Ecto neural progenitor cell (in vitro differentiated cells): ENCODE results near the gene TIAM1.

Source experiments
- DNase-seq: peaks from one replicate; pipeline ENCODE4 v3.0.0-alpha.2; 2018; ENCODE audit warnings: low spot score

TIAM1 gene

GRCh38 chr21:31329456-31330143 is 14.5 kb downstream of the TIAM1 start:
- no peak for DNase-seq

- no peak for DNase-seq
Measured at GRCh38 chr21:31326522-31327242, 17.4 kb downstream of the TIAM1 start.

GRCh38 chr21:31318971-31319370 is 25.1 kb downstream of the TIAM1 start:
- DNase-seq = no peak

GRCh38 chr21:31317688-31318087 is 26.4 kb downstream of the TIAM1 start:
- no peak for DNase-seq

GRCh38 chr21:31316488-31317169 is 27.4 kb downstream of the TIAM1 start:
- DNase-seq = no peak

GRCh38 chr21:31316072-31316471 is 28.0 kb downstream of the TIAM1 start:
- DNase-seq = no peak

GRCh38 chr21:31310750-31311149 is 33.3 kb downstream of the TIAM1 start:
- DNase-seq = no peak

- no peak for DNase-seq
Measured at GRCh38 chr21:31308584-31308983, 35.5 kb downstream of the TIAM1 start.

GRCh38 chr21:31305888-31306287 is 38.2 kb downstream of the TIAM1 start:
- no peak for DNase-seq

GRCh38 chr21:31299291-31300147 is 44.5 kb downstream of the TIAM1 start:
- no peak for DNase-seq

GRCh38 chr21:31298618-31299269 is 45.3 kb downstream of the TIAM1 start:
- DNase-seq = no peak

- no peak for DNase-seq
Measured at GRCh38 chr21:31297806-31298205, 46.3 kb downstream of the TIAM1 start.

GRCh38 chr21:31295676-31296075 is 48.4 kb downstream of the TIAM1 start:
- DNase-seq = no peak

- DNase-seq = no peak
Measured at GRCh38 chr21:31294691-31295090, 49.4 kb downstream of the TIAM1 start.

GRCh38 chr21:31293986-31294385 is 50.1 kb downstream of the TIAM1 start:
- DNase-seq = no peak

- no peak for DNase-seq
Measured at GRCh38 chr21:31290765-31291164, 53.3 kb downstream of the TIAM1 start.

GRCh38 chr21:31289702-31290101 is 54.4 kb downstream of the TIAM1 start:
- no peak for DNase-seq

GRCh38 chr21:31288191-31288590 is 55.9 kb downstream of the TIAM1 start:
- DNase-seq = no peak

- DNase-seq = no peak
Measured at GRCh38 chr21:31287201-31287600, 56.9 kb downstream of the TIAM1 start.

GRCh38 chr21:31286621-31287020 is 57.4 kb downstream of the TIAM1 start:
- no peak for DNase-seq

- no peak for DNase-seq
Measured at GRCh38 chr21:31284797-31285397, 59.2 kb downstream of the TIAM1 start.
